Activated T-helper 1 cell treated with anti-CD3 and anti-CD28 coated beads, Interleukin-12 subunit alpha, Interleukin-12 subunit beta, Interleukin-2, Interleukin-4 antibody, amounts not matched to agents 30 ng/mL and 10 ng/mL and 1 ng/mL, durations not matched to agents 14 hours and 24 hours and 36 hours (primary cell): Measurements from ENCODE around the gene CDT1. TPM values are rescaled to one million over a fixed set of nuclear protein-coding genes. Genes with fewer than 3 reads are reported as not detected.

Source experiments
- DNase-seq: peaks from one replicate; pipeline ENCODE4 v3.0.0; 2021; ENCODE audit warnings: low spot score
- H3K27ac Mint-ChIP-seq: one replicate; pipeline ENCODE4 v1.8.0; 2021; ENCODE audit warnings: mild to moderate bottlenecking, mixed read lengths
- H3K27me3 Mint-ChIP-seq: one replicate; pipeline ENCODE4 v1.8.0; 2022; ENCODE audit warnings: mild to moderate bottlenecking, moderate library complexity, mixed read lengths; ENCODE audit not compliant: insufficient read depth
- H3K36me3 Mint-ChIP-seq: one replicate; pipeline ENCODE4 v1.8.0; 2021; ENCODE audit warnings: low read depth, mixed read lengths
- H3K4me1 Mint-ChIP-seq: one replicate; pipeline ENCODE4 v1.8.0; 2021; ENCODE audit warnings: low read depth, mixed read lengths
- H3K4me3 Mint-ChIP-seq: one replicate; pipeline ENCODE4 v1.8.0; 2021; ENCODE audit warnings: mild to moderate bottlenecking, moderate library complexity, mixed read lengths
- H3K9me3 Mint-ChIP-seq: one replicate; pipeline ENCODE4 v1.8.0; 2021; ENCODE audit warnings: mixed read lengths
- intact Hi-C: fragments of 100-400 bp; cut with micrococcal nuclease; formaldehyde crosslinking; loops from one replicate; pipeline ENCODE4 v1.15.1; 2024
- total RNA-seq: library from RNA; stranded (reverse); gene quantifications from 2 replicates; pipeline ENCODE4 v1.2.3, GENCODE V29; 2022

Gene CDT1
- total RNA-seq, 1 donor from 2014 or later: 95.4 TPM

GRCh38 chr16:88772871-88773811 is 30.4 kb upstream of the CDT1 start:
- Mint-ChIP-seq H3K27me3 (no peaks in the 10 kb centered on the region), H3K4me3 (no peak overlapping the region), H3K36me3 (no peaks in the 10 kb centered on the region), H3K4me1 (no peaks in the 10 kb centered on the region), H3K27ac (peak overlapping the region; percentile 12), H3K9me3 (no peaks in the 10 kb centered on the region)
- intact Hi-C loops: no loop called here
- no peak for DNase-seq

DNA sequence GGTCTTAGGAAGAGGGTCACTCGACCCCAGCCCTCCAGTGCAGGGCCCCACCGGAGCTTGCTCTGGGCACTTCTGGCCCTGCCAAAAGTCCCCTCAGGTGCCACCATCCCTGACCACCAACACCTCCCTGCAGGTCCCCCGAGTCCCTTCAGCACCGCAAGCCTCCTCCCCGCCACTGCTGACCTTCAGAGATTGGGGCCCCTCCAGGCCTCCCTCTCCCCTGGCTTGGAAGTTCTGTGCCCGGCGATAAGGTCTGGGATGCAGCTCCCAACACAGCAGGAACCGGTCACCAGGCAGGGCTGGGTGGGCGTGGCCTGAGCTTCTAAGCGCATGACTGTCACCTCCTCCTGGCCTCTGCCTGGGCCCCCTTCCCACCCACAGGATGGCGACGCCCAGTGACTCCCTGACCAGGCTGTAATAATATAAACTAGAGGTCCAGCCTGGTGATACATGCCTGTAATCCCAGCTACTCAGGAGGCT is 29.7 kb upstream of the CDT1 start:
- intact Hi-C loops: no loop called here
- H3K36me3 Mint-ChIP-seq: no peaks in the 10 kb centered on the region
- H3K4me1 Mint-ChIP-seq: no peaks in the 10 kb centered on the region
- H3K4me3 Mint-ChIP-seq: no peak overlapping the region
- DNase-seq: no peak
- H3K27ac Mint-ChIP-seq: no peak overlapping the region
- no peaks in the 10 kb centered on the region for H3K9me3 Mint-ChIP-seq
- no peaks in the 10 kb centered on the region for H3K27me3 Mint-ChIP-seq

DNA sequence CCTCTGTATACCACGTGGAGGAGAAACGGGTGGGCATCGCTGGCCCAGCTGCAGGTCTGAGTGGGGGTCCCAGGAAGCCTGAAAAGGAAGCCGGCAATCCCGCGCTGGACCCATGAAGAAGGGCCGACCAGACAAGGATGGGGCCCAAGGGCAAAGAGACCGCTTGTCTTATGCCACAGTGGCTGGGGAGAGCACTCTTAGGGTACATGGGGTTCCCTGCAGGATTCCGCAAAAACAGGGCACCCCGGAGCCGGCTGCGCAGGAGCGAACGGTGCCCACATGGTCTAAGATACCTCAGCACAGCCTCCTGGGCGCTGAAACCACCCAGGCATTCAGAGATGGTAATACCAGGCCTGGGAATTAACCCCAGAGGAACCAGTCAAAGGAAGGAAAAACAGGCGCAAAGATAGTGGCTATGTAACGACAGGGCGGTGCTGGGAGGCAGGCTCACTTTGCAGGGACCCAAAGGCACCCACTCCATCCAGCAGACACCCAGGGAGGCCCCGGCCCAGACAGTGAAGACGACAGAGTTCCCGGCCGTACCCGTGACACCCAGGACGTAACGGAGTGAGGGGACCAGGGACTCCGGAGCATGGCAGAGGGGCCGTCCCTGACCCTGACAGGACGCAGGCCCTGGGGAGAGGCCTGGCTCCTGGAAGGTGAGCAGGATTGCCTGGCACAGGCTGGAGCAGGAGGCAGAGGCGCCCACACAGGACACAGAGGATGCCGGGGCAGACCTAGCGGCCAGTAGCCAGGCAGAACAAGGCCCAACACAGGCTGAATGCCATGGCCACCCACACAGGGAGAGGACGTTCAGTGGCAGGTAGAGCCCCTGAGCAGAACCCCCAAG is 28.8 kb upstream of the CDT1 start:
- Mint-ChIP-seq H3K27ac (no peak overlapping the region), H3K4me3 (no peak overlapping the region), H3K27me3 (no peaks in the 10 kb centered on the region), H3K9me3 (no peaks in the 10 kb centered on the region), H3K36me3 (no peaks in the 10 kb centered on the region), H3K4me1 (no peaks in the 10 kb centered on the region)
- DNase-seq: no peak
- intact Hi-C loops: no loop called here

GRCh38 chr16:88775825-88776224 is 27.8 kb upstream of the CDT1 start:
- no peaks in the 10 kb centered on the region for H3K36me3 Mint-ChIP-seq
- H3K4me1 Mint-ChIP-seq: peaks cover 7% of the 10 kb centered on the region
- H3K4me3 Mint-ChIP-seq: no peak overlapping the region
- no peak overlapping the region for H3K27ac Mint-ChIP-seq
- intact Hi-C loops: no loop called here
- no peak for DNase-seq
- H3K9me3 Mint-ChIP-seq: no peaks in the 10 kb centered on the region
- H3K27me3 Mint-ChIP-seq: no peaks in the 10 kb centered on the region

DNA sequence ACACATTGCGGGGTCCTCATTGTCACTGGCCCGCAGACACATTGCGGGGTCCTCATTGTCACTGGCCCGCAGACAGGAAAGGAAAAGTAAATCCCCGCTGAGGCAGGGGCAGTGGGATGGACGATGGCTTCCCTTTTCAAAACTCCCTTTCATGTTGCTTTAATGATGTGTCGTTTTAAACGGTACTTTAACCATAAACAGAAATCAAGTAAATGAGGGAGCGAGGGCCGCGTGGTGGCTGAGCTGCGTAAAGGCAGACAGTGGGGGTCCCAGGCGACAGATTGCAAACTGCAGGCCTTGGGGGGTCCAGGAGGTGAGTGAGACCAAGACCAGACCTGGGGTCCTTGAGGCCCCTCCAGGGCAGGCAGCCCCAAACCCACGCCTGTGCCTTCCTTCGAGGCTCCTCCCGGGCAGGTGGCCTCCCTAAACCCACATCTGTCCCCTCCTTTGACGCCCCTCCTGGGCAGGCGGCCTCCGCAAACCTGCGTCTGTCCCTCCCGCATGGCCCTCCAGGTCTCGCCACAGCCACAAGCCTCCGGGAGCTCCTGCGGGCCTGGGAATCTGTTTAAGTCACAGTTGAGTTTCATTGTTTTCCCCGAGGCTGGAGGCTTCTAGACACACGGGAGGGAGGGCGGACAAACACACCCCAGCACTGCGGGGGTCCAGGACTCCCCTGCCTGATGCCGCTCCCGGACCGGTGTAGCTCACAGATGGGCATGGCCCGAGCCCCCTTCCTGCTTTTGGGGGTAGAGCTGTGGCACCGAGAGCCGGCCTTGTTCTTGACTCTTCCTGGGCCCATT is 25.9 kb upstream of the CDT1 start:
- H3K27ac Mint-ChIP-seq: no peak overlapping the region
- no peaks in the 10 kb centered on the region for H3K36me3 Mint-ChIP-seq
- peaks cover 26% of the 10 kb centered on the region for H3K4me1 Mint-ChIP-seq
- intact Hi-C loops: no loop called here
- DNase-seq: no peak
- no peaks in the 10 kb centered on the region for H3K27me3 Mint-ChIP-seq
- no peaks in the 10 kb centered on the region for H3K9me3 Mint-ChIP-seq
- no peak overlapping the region for H3K4me3 Mint-ChIP-seq

GRCh38 chr16:88778271-88778525 is 25.4 kb upstream of the CDT1 start:
- peaks cover 1% of the 10 kb centered on the region for H3K36me3 Mint-ChIP-seq
- no peaks in the 10 kb centered on the region for H3K27me3 Mint-ChIP-seq
- H3K9me3 Mint-ChIP-seq: no peaks in the 10 kb centered on the region
- DNase-seq: no peak
- H3K4me1 Mint-ChIP-seq: peaks cover 31% of the 10 kb centered on the region
- H3K27ac Mint-ChIP-seq: no peak overlapping the region
- intact Hi-C loops: no loop called here
- H3K4me3 Mint-ChIP-seq: no peak overlapping the region

DNA sequence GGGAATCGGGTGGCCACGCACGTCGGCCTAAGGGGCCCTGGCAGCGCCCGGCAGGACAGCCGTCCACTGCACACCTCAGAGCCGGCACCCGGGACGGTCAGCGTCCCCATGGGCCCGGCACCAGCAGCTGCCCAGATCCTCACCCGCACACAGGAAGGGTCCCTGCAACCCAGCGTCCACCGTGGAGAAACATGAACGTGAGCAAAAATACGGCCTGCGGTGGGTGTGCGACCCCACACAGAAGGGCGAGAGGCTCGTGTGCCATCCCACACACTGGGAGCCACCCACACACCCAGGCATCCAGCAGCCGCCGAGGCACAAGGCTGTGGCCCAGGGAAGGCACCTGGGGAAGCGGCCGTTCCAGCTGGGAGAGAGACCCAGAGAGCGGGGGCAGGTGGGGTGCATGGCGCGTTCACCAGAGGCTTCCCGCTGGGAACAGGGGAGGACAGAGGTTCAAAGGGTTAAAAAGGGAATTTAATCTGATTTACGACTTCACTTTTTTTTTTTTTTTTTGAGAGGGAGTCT is 25.0 kb upstream of the CDT1 start:
- intact Hi-C loops: no loop called here
- H3K4me3 Mint-ChIP-seq: no peak overlapping the region
- peaks cover 1% of the 10 kb centered on the region for H3K36me3 Mint-ChIP-seq
- no peaks in the 10 kb centered on the region for H3K9me3 Mint-ChIP-seq
- peaks cover 35% of the 10 kb centered on the region for H3K4me1 Mint-ChIP-seq
- no peak overlapping the region for H3K27ac Mint-ChIP-seq
- no peaks in the 10 kb centered on the region for H3K27me3 Mint-ChIP-seq
- no peak for DNase-seq

GRCh38 chr16:88779406-88780141 is 24.0 kb upstream of the CDT1 start:
- peaks cover 37% of the 10 kb centered on the region for H3K4me1 Mint-ChIP-seq

DNA sequence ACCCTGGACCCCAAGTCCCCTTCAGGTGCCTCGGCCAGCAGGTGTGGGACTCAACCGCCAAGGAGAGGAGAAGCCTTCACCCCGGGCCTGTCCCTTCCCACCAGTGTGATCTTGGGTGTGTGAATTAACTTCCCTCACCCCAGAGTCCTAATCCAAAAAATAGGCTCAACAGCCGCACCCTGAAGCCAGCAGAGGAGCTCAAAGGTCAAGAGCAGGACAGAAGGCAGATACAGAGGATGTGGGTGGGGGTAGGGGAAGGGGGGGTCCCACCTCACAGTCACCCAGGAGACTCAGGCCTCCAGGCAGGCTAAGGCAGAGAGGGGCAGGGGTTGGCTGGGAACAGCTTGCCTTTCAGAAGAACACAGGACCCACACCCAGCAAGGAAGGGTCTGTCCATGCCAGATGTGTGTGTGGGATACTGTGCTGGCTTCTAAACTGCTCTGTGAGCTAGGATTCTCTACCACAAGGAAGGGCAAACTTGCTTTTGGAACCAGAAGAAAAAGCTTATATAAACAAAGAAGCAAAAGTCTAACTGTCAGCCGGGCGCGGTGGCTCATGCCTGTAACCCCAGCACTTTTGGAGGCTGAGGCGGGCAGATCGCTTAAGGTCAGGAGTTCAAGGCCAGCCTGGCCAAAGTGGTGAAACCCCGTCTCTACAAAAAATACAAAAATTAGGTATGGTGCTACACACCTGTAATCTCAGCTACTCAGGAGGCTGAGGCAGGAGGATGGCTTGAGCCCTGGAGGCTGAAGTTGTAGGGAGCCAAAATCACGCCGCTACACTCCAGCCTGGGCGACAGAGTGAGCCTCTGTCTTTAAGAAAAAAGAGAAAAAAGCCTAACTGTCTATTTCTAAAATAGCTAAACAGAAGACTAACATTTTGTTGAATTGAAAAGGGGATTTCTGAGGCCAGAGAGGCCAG is 23.2 kb upstream of the CDT1 start:
- Mint-ChIP-seq H3K27me3 (no peaks in the 10 kb centered on the region), H3K36me3 (peaks cover 1% of the 10 kb centered on the region), H3K4me1 (peaks cover 37% of the 10 kb centered on the region), H3K4me3 (peak overlapping the region; percentile 82), H3K27ac (peak overlapping the region; percentile 89), H3K9me3 (no peaks in the 10 kb centered on the region)
- no peak for DNase-seq
- intact Hi-C loops: loop anchor here (5.0 to 10.0 kb wide), 3 partner anchors 148 to 712 kb away; partner anchors contain the start of genes ANKRD11 and ZFPM1

More at GRCh38 chr16:88779406-88780141, 24.0 kb upstream of the CDT1 start:
- no peak for DNase-seq
- H3K27ac Mint-ChIP-seq: no peak overlapping the region
- H3K27me3 Mint-ChIP-seq: no peaks in the 10 kb centered on the region
- intact Hi-C loops: loop anchor here (5.0 to 10.0 kb wide), 3 partner anchors 147 to 713 kb away; partner anchors contain the start of genes ANKRD11 and ZFPM1
- H3K36me3 Mint-ChIP-seq: peaks cover 1% of the 10 kb centered on the region
- H3K4me3 Mint-ChIP-seq: no peak overlapping the region
- no peaks in the 10 kb centered on the region for H3K9me3 Mint-ChIP-seq

DNA sequence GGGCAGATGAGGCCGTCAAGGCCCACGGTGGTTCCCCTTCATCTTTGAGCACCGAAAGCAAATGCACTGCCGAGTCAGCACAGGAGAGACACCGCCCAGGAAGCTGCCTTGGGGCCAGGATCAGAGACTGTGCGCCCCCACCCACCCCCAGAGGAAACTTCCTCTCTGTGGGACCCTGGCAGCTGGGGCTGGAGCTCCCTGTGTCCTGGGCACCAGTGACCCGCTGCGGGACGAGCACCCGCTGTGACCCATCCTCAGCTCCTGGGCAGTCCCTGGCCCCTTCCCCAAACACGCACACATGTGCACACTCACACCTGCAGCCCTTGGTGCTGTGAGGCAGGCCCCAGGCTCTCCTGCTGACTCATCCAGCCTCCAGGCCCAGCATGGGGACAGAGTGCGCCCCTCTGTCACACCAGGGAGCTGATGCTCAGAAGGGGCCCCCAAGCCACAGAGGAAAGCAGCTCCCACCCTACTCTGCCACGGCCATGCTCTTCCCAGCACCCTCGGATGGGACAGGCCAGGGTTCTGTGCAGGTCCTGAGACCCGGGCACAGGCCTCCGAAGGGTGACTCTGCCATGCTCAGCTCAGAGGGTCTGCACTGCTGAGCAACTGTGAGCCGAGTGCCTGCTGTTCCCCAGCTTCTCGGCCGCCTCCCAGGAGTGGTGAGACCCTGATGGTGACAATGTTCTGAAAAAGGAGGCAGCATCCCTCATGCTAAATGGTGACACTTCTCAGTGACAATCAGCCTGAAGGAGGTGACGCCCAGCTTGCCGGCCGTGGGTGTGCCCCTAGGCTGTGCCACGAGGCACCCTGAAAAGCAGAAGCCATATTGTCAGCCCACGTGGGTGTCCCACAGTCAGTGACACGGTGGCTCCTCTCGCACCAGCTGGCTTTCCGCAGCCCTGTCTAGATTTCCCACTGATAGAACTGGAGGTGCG is 22.2 kb upstream of the CDT1 start:
- Mint-ChIP-seq H3K9me3 (no peaks in the 10 kb centered on the region), H3K4me3 (peak overlapping the region; percentile 82), H3K36me3 (peaks cover 1% of the 10 kb centered on the region), H3K27me3 (no peaks in the 10 kb centered on the region), H3K4me1 (peaks cover 37% of the 10 kb centered on the region), H3K27ac (peak overlapping the region; percentile 89)
- DNase-seq: peak; percentile 69
- intact Hi-C loops: loop anchor here (1.0 to 10.0 kb wide), 6 partner anchors 29 to 711 kb away; partner anchors contain the start of genes ANKRD11, APRT, CTU2 and RNF166
